ENCODE data around the gene GUCY2C.

GRCh38 chr12:14710632-14711320 lies 14.4 kb upstream of the GUCY2C start:
- TF ChIP-seq POLR2A (IDR thresholded peaks at IDR 0.05), result no peak
- TF ChIP-seq CTCF (IDR thresholded peaks at IDR 0.05), result no peak

All from suprapubic skin (tissue), 3 donors.